PC-3 (cell line): ENCODE results near the gene CD3G. TPM values are rescaled to one million over a fixed set of nuclear protein-coding genes. Genes with fewer than 3 reads are reported as not detected.

ENCODE experiments used
- ATAC-seq: fragments of 200-7000 bp; cut with Tn5 transposase; 2 replicates; pipeline ENCODE4 v1.9.1; 2020; ENCODE audit warnings: mild to moderate bottlenecking, moderate library complexity
- BruUV-seq: library from RNA; stranded (reverse); fragments of 400-500 nt; replicated peaks from 2 replicates; lab custom pipeline; 2021; lab: Mats Ljungman, UMichigan
- CTCF ChIA-PET: fragments of 300-600 bp; sonication (Branson Sonifier 250); formaldehyde crosslinking; loops from one replicate; lab custom pipeline; 2022; ENCODE audit warnings: antibody characterized with exemption; lab: Charles Lee
- POLR2A ChIA-PET: fragments of 300-600 bp; sonication (Branson Sonifier 250); formaldehyde crosslinking; loops from one replicate; lab custom pipeline; 2022; ENCODE audit warnings: antibody characterized with exemption; ENCODE audit not compliant: unreplicated experiment; lab: Charles Lee
- DNase-seq: peaks from one replicate; pipeline ENCODE4 v3.0.0-alpha.2; 2015
- H2AFZ ChIP-seq: fragments of 300-600 bp; sonication (generic); 2 replicates; pipeline ENCODE4 v1.6.0; 2016; ENCODE audit warnings: antibody characterized with exemption, low read length
- H3F3A ChIP-seq: fragments of 300-600 bp; sonication (generic); one replicate; pipeline ENCODE4 v1.6.0; 2017; ENCODE audit warnings: antibody characterized with exemption, low read length, control low read depth, mild to moderate bottlenecking; ENCODE audit not compliant: unreplicated experiment
- H3K27ac ChIP-seq: fragments of 300-600 bp; sonication (generic); 2 replicates; pipeline ENCODE4 v1.5.1; 2016; ENCODE audit warnings: mild to moderate bottlenecking, low read length
- H3K27me3 ChIP-seq: fragments of 300-600 bp; sonication (generic); 2 replicates; pipeline ENCODE4 v1.6.1; 2016; ENCODE audit warnings: low read length, mixed read lengths
- H3K36me3 ChIP-seq: fragments of 300-600 bp; sonication (generic); 2 replicates; pipeline ENCODE4 v1.6.1; 2016; ENCODE audit warnings: low read depth, mixed run types, low read length, mixed read lengths
- H3K4me1 ChIP-seq: fragments of 300-600 bp; sonication (generic); 2 replicates; pipeline ENCODE4 v1.5.1; 2016; ENCODE audit warnings: low read length; ENCODE audit not compliant: insufficient read depth
- H3K4me2 ChIP-seq: fragments of 300-600 bp; sonication (generic); 2 replicates; pipeline ENCODE4 v1.6.0; 2016; ENCODE audit warnings: low read length
- H3K4me3 ChIP-seq: fragments of 300-600 bp; sonication (generic); 2 replicates; pipeline ENCODE4 v1.5.1; 2016; ENCODE audit warnings: mild to moderate bottlenecking, low read length, mixed read lengths
- H3K79me2 ChIP-seq: fragments of 300-600 bp; sonication (generic); 2 replicates; pipeline ENCODE4 v1.6.1; 2017; ENCODE audit warnings: low read length, mixed read lengths
- H3K9ac ChIP-seq: fragments of 300-600 bp; sonication (generic); 2 replicates; pipeline ENCODE4 v1.6.0; 2016; ENCODE audit warnings: mild to moderate bottlenecking, low read length
- H3K9me2 ChIP-seq: fragments of 300-600 bp; sonication (generic); replicated peaks from 2 replicates; pipeline ENCODE4 v1.6.1; 2016; ENCODE audit warnings: mixed run types, low read length, mixed read lengths
- H3K9me3 ChIP-seq: fragments of 300-600 bp; sonication (generic); 2 replicates; pipeline ENCODE4 v1.6.1; 2016; ENCODE audit warnings: low read length, mixed read lengths
- H4K20me1 ChIP-seq: fragments of 300-600 bp; sonication (generic); 2 replicates; pipeline ENCODE4 v1.6.1; 2016; ENCODE audit warnings: low read length, mixed read lengths
- CTCF ChIP-seq: fragments of 300-600 bp; sonication (generic); conservative IDR thresholded peaks from 2 replicates; pipeline ENCODE4 v1.5.1; 2017; ENCODE audit warnings: antibody characterized with exemption, low read depth, mild to moderate bottlenecking, low read length
- EZH2 ChIP-seq: fragments of 300-600 bp; sonication (generic); IDR thresholded peaks from one replicate; pipeline ENCODE4 v1.6.1; 2017; ENCODE audit warnings: antibody characterized with exemption, mild to moderate bottlenecking, low read length; ENCODE audit not compliant: unreplicated experiment
- EZH2phosphoT487 ChIP-seq: fragments of 300-600 bp; sonication (generic); IDR thresholded peaks from 2 replicates; pipeline ENCODE4 v1.6.1; 2018; ENCODE audit warnings: mild to moderate bottlenecking, antibody characterized with exemption, low read length, borderline replicate concordance
- intact Hi-C: fragments of 100-400 bp; cut with micrococcal nuclease; formaldehyde crosslinking; loops from 2 replicates; pipeline ENCODE4 v1.9.0; 2023
- total RNA-seq: library from RNA; depleted of rRNA; stranded (reverse); fragments of >200 nt; gene quantifications from 2 replicates; pipeline ENCODE4 v1.2.3, GENCODE V29; 2014

The CD3G gene
- total RNA-seq, 1 experiment from 2014 or later: not detected

- Histone ChIP-seq H4K20me1 (no peaks in the 10 kb centered on the region), H3K4me1 (peaks cover 4% of the 10 kb centered on the region), H3K27ac (no peak within 1 kb of the TSS), H3K9me3 (no peaks in the 10 kb centered on the region), H3K4me2 (peak within 1 kb of the TSS; percentile 100), H3F3A (no peaks in the 10 kb centered on the region), H3K9me2 (no peaks in the 10 kb centered on the region), H3K4me3 (peak within 1 kb of the TSS; percentile 94), H2AFZ (peak within 1 kb of the TSS; percentile 92), H3K9ac (peak within 1 kb of the TSS; percentile 89), H3K79me2 (peaks cover 43% of the 10 kb centered on the region), H3K36me3 (peaks cover 2% of the 10 kb centered on the region; the same call in 1 of the 2 replicates), H3K27me3 (no peaks in the 10 kb centered on the region)
- TF ChIP-seq EZH2phosphoT487: no peak
- no peak for TF ChIP-seq CTCF
- no peak for TF ChIP-seq EZH2
- DNase-seq (peak; percentile 96), ATAC-seq (peak; percentile 95)
- intact Hi-C loops: no loop called here
- BruUV-seq: no TSS peak
- CTCF ChIA-PET: interaction anchor here (0.6 kb wide), 1 partner anchor 8 kb away, joined by 3 read pairs; no protein-coding TSS in a partner anchor
- POLR2A ChIA-PET: no interaction called here
Observed at GRCh38 chr11:118359295-118359958, 15.3 kb downstream of the CD3G start, which contains the start of gene UBE4A. Gene UBE4A (plus strand): TSS chr11:118359600. CDS start chr11:118365081, 5,481 bp downstream.

GRCh38 chr11:118364956-118365615 is 20.9 kb downstream of the CD3G start:
- Histone ChIP-seq H3K9me3 (no peaks in the 10 kb centered on the region), H3K27ac (no peak overlapping the region), H3K9me2 (no peaks in the 10 kb centered on the region), H4K20me1 (no peaks in the 10 kb centered on the region), H3K4me2 (no peak overlapping the region), H3K9ac (no peak overlapping the region), H2AFZ (no peak overlapping the region), H3K27me3 (no peaks in the 10 kb centered on the region), H3K4me1 (peaks cover 4% of the 10 kb centered on the region), H3K79me2 (peaks cover 41% of the 10 kb centered on the region), H3K4me3 (no peak overlapping the region), H3F3A (no peaks in the 10 kb centered on the region), H3K36me3 (peaks cover 43% of the 10 kb centered on the region)
- ATAC-seq (no peak), DNase-seq (no peak)
- ChIA-PET POLR2A (no interaction called here), CTCF (interaction anchor here (0.5 kb wide), 1 partner anchor 166 kb away, joined by 4 read pairs; no protein-coding TSS in a partner anchor)
- no TSS peak for BruUV-seq
- intact Hi-C loops: no loop called here
- TF ChIP-seq EZH2 (no peak), EZH2phosphoT487 (no peak), CTCF (no peak)
